B cell (primary cell): ENCODE data around the gene GTF3C5. TPM values are rescaled to one million over a fixed set of nuclear protein-coding genes. Genes with fewer than 3 reads are reported as not detected.

ENCODE experiments used
- ATAC-seq: fragments of 200-7000 bp; cut with Tn5 transposase; one replicate; pipeline ENCODE4 v1.10.0; 2021; ENCODE audit warnings: low read depth, mild to moderate bottlenecking, moderate number of reproducible peaks, moderate library complexity
- CTCF ChIA-PET: fragments of 350-600 bp; sonication (Branson Sonifier 250); formaldehyde crosslinking; loops from one replicate; lab custom pipeline; 2021; ENCODE audit warnings: antibody characterized with exemption, inconsistent platforms; lab: Charles Lee
- POLR2A ChIA-PET: fragments of 350-600 bp; sonication (Branson Sonifier 250); formaldehyde crosslinking; loops from one replicate; lab custom pipeline; 2021; ENCODE audit warnings: antibody characterized with exemption; lab: Charles Lee
- DNase-seq: peaks from one replicate; pipeline ENCODE4 v3.0.0; 2013
- H2AFZ ChIP-seq: 2 replicates; pipeline ENCODE4 v1.6.1; 2012; ENCODE audit warnings: mild to moderate bottlenecking, low read depth, low read length; ENCODE audit not compliant: insufficient read depth, poor library complexity, severe bottlenecking
- H3K27ac ChIP-seq, 2 donors: 1 replicate in 1 of 2; 2 replicates in 1 of 2; pipeline ENCODE4 v1.5.1; 2012 to 2013; ENCODE audit warnings: low read length in 2 of 2, mild to moderate bottlenecking in 2 of 2, moderate library complexity in 1 of 2
- H3K27me3 ChIP-seq, 4 experiments: fragments of 200-600 bp in 1 of 4; sonication (generic) in 1 of 4; replicated peaks in 1 of 4; 1 replicate in 2 of 4; 2 replicates in 2 of 4; pipeline versions ENCODE4 v1.6.1 to v1.7.0; 2013 to 2016; ENCODE audit warnings: low read length in 3 of 4, mild to moderate bottlenecking in 2 of 4, mixed read lengths in 1 of 4, moderate library complexity in 1 of 4; ENCODE audit not compliant: insufficient read depth in 4 of 4, control insufficient read depth in 3 of 4; ENCODE audit errors: control extremely low read depth in 1 of 4
- H3K36me3 ChIP-seq, 2 experiments: replicated peaks in 1 of 2; 1 replicate in 1 of 2; 2 replicates in 1 of 2; pipeline versions ENCODE4 v1.6.1 to v1.7.1; 2013; ENCODE audit warnings: low read length in 1 of 2; ENCODE audit not compliant: insufficient read depth in 2 of 2, control insufficient read depth in 1 of 2; ENCODE audit errors: control extremely low read depth in 1 of 2, extremely low read depth in 1 of 2
- H3K4me1 ChIP-seq, 2 donors: fragments of 200-600 bp in 1 of 2; sonication (generic) in 1 of 2; 1 replicate in 1 of 2; 2 replicates in 1 of 2; pipeline versions ENCODE4 v1.5.1 to v1.6.1; 2013 to 2017; ENCODE audit warnings: low read length in 2 of 2; ENCODE audit not compliant: control insufficient read depth in 2 of 2, insufficient read depth in 2 of 2
- H3K4me2 ChIP-seq: replicated peaks from 2 replicates; pipeline ENCODE3; 2012; ENCODE audit warnings: mild to moderate bottlenecking, low read depth, low read length; ENCODE audit not compliant: poor library complexity, severe bottlenecking
- H3K4me3 ChIP-seq, 5 experiments: fragments of 200-600 bp in 1 of 5; sonication (generic) in 1 of 5; 1 replicate in 3 of 5; 2 replicates in 2 of 5; pipeline versions ENCODE4 v1.5.1 to v1.7.0; 2011 to 2016; ENCODE audit warnings: low read length in 4 of 5, mild to moderate bottlenecking in 4 of 5, low read depth in 2 of 5, control low read depth in 1 of 5, moderate library complexity in 1 of 5; ENCODE audit not compliant: insufficient read depth in 1 of 5; ENCODE audit errors: control extremely low read depth in 1 of 5, extremely low read depth in 1 of 5
- H3K79me2 ChIP-seq: fragments of 200-600 bp; sonication (generic); one replicate; pipeline ENCODE4 v1.6.0; 2016; ENCODE audit warnings: low read length; ENCODE audit not compliant: control insufficient read depth, insufficient read depth
- H3K9ac ChIP-seq: fragments of 200-600 bp; sonication (generic); 2 replicates; pipeline ENCODE4 v1.6.1; 2017; ENCODE audit warnings: mild to moderate bottlenecking, low read length, moderate library complexity
- H3K9me3 ChIP-seq, 3 donors: one replicate each; pipeline versions ENCODE4 v1.6.1 to v1.7.1; 2013; ENCODE audit warnings: low read length in 2 of 3; ENCODE audit not compliant: control insufficient read depth in 2 of 3, insufficient read depth in 1 of 3; ENCODE audit errors: control extremely low read depth in 1 of 3
- H4K20me1 ChIP-seq: 2 replicates; pipeline ENCODE4 v1.6.0; 2012; ENCODE audit warnings: mild to moderate bottlenecking, low read length; ENCODE audit not compliant: insufficient read depth, control insufficient read depth, poor library complexity, severe bottlenecking
- H3K27ac Mint-ChIP-seq: one replicate; pipeline ENCODE4 v1.8.0; 2021; ENCODE audit warnings: mixed read lengths
- H3K27me3 Mint-ChIP-seq: one replicate; pipeline ENCODE4 v1.8.0; 2021; ENCODE audit warnings: mixed read lengths
- H3K4me1 Mint-ChIP-seq: one replicate; pipeline ENCODE4 v1.8.0; 2021; ENCODE audit warnings: mixed read lengths
- H3K4me3 Mint-ChIP-seq: one replicate; pipeline ENCODE4 v1.8.0; 2021; ENCODE audit warnings: mixed read lengths
- H3K9me3 Mint-ChIP-seq: one replicate; pipeline ENCODE4 v1.8.0; 2022; ENCODE audit warnings: mixed read lengths; ENCODE audit not compliant: insufficient read depth
- CTCF ChIP-seq: fragments of 200-600 bp; IDR thresholded peaks from one replicate; pipeline ENCODE4 v1.8.0; 2022; ENCODE audit warnings: antibody characterized with exemption, mild to moderate bottlenecking
- EZH2 ChIP-seq: IDR thresholded peaks from 2 replicates; pipeline ENCODE4 v1.6.1; 2012; ENCODE audit warnings: borderline replicate concordance, low read depth, mild to moderate bottlenecking, moderate library complexity, low read length; ENCODE audit not compliant: insufficient read depth, poor library complexity, severe bottlenecking
- WGBS: methylation state at CpG from one replicate; pipeline ENCODE4 v1.1.5; 2013; ENCODE audit warnings: missing lambda C conversion rate; ENCODE audit not compliant: insufficient coverage; 5-methylcytosine and 5-hydroxymethylcytosine counted together
- intact Hi-C: fragments of 100-400 bp; cut with micrococcal nuclease; formaldehyde crosslinking; loops from one replicate; pipeline ENCODE4 v1.10.0; 2022
- polyA plus RNA-seq: library from polyadenylated mRNA; depleted of rRNA; stranded (reverse); fragments of >200 nt; gene quantifications from 2 replicates; pipeline ENCODE4 v1.2.3, GENCODE V29; 2012
- total RNA-seq, 2 donors: library from RNA; stranded (reverse); fragments of 120-200 nt in 1 of 2; gene quantifications; 1 replicate in 1 of 2; 2 replicates in 1 of 2; pipeline versions ENCODE4 v1.2.3 to v1.2.4, GENCODE V29; 2013 to 2022

The GTF3C5 gene
- total and polyA plus RNA-seq, 2 donors (not counting 1 experiment from before 2014, with no cell fraction given): 80.5 to 91.2 TPM

- H3K4me3 Mint-ChIP-seq: peak overlapping the region; percentile 97
- Histone ChIP-seq H2AFZ (no peak overlapping the region), H4K20me1 (peaks cover 27% of the 10 kb centered on the region), H3K4me1 (peaks cover 20 to 24% of the 10 kb centered on the region in 2 donors), H3K9me3 (no peaks in the 10 kb centered on the region), H3K4me2 (peak overlapping the region; percentile 89), H3K27me3 (no peaks in the 10 kb centered on the region), H3K27ac (no peak overlapping the region), H3K4me3 (no peak overlapping the region), H3K79me2 (peaks cover 77% of the 10 kb centered on the region), H3K36me3 (peaks cover 0 to 7% of the 10 kb centered on the region in 2 experiments), H3K9ac (no peak overlapping the region)
- no peak for DNase-seq
- peaks cover 46% of the 10 kb centered on the region for H3K4me1 Mint-ChIP-seq
- intact Hi-C loops: loop anchor here (5.0 kb wide), 1 partner anchor 385 kb away; the partner anchor contains the start of gene REXO4
- 100% methylated on average over 2 of the region's 10 CpGs for WGBS
- ATAC-seq: no peak
- peak overlapping the region; percentile 69 for H3K27ac Mint-ChIP-seq
- H3K27me3 Mint-ChIP-seq: no peaks in the 10 kb centered on the region
- ChIA-PET POLR2A (no interaction called here), CTCF (interaction anchor here (0.5 to 4.3 kb wide), 5 partner anchors 10 to 357 kb away, joined by 3 to 53 read pairs (median 5); no protein-coding TSS in a partner anchor)
- TF ChIP-seq CTCF (no peak), EZH2 (no peak)
- no peaks in the 10 kb centered on the region for H3K9me3 Mint-ChIP-seq
Observed at GRCh38 chr9:133032171-133032570, 1.4 kb downstream of the GTF3C5 start.

DNA sequence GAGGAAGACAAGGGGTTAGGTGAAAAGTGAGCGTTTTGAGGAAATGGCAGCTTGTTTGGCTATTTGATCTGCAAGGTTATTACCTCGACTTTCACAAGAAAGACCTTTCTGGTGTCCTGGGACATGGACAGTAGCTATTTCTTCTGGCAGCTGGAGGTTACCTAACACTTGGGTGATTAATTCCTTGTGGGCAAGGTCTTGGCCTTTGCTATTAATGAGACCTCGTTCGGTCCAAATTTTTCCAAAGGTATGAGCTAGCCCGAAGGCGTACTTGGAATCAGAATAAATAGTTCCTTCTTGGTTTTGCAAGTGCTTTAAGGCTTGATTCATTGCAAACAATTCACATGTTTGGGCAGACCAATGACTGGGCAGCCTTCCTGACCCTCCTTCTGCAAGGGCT is 4.9 kb downstream of the GTF3C5 start:
- peaks cover 53% of the 10 kb centered on the region for H4K20me1 ChIP-seq
- Mint-ChIP-seq H3K4me1 (peaks cover 31% of the 10 kb centered on the region), H3K9me3 (no peaks in the 10 kb centered on the region), H3K27me3 (no peaks in the 10 kb centered on the region), H3K27ac (no peak overlapping the region), H3K4me3 (no peak overlapping the region)
- DNase-seq (no peak), ATAC-seq (no peak)
- H3K27me3 ChIP-seq: no peaks in the 10 kb centered on the region
- no peak overlapping the region for H2AFZ ChIP-seq
- H3K4me1 ChIP-seq: peaks cover 12 to 13% of the 10 kb centered on the region in 2 donors
- CTCF ChIA-PET: interaction anchor here (0.8 to 1.4 kb wide), 4 partner anchors 14 to 145 kb away, joined by 3 to 4 read pairs (median 3); no protein-coding TSS in a partner anchor
- intact Hi-C loops: no loop called here
- no peak overlapping the region for H3K9ac ChIP-seq
- POLR2A ChIA-PET: no interaction called here
- TF ChIP-seq CTCF (no peak), EZH2 (no peak)
- H3K4me2 ChIP-seq: no peak overlapping the region
- H3K79me2 ChIP-seq: peaks cover 93% of the 10 kb centered on the region
- no peak overlapping the region for H3K4me3 ChIP-seq
- H3K9me3 ChIP-seq: no peaks in the 10 kb centered on the region
- peaks cover 0 to 7% of the 10 kb centered on the region in 2 experiments for H3K36me3 ChIP-seq
- 79% methylated on average over 6 of the region's 6 CpGs for WGBS
- no peak overlapping the region for H3K27ac ChIP-seq
